OCI-LY1 (cell line): ENCODE measurements around the gene ALKBH3.

Experiments used
- CTCF ChIP-seq: fragments of 200-600 bp; sonication (generic), shearing (Covaris generic); IDR thresholded peaks from 2 replicates; pipeline ENCODE4 v1.5.1; 2017; ENCODE audit warnings: mild to moderate bottlenecking, antibody characterized with exemption, low read length, moderate library complexity, mixed read lengths
- EZH2 ChIP-seq: fragments of 200-600 bp; sonication (generic), shearing (Covaris generic); IDR thresholded peaks from 2 replicates; pipeline ENCODE4 v1.8.0; 2017; ENCODE audit warnings: borderline replicate concordance, mixed run types, mild to moderate bottlenecking, antibody characterized with exemption, low read length, moderate library complexity, mixed read lengths

- no peak for TF ChIP-seq CTCF
- no peak for TF ChIP-seq EZH2
These were observed 50.5 kb downstream of the ALKBH3 start for GRCh38 chr11:43930868-43931716.
